K562 (cell line): Measurements from ENCODE around the gene LAP3. TPM values are rescaled to one million over a fixed set of nuclear protein-coding genes. Genes with fewer than 3 reads are reported as not detected.

ENCODE experiments used
- CHD7 ChIP-seq: fragments of 200-600 bp; sonication (generic); IDR thresholded peaks from one replicate; pipeline ENCODE4 v1.6.1; 2012; ENCODE audit warnings: mild to moderate bottlenecking, low read depth, low read length, inconsistent platforms
- ELF2 ChIP-seq: fragments of 250-450 bp; sonication (Bioruptor Pico); IDR thresholded peaks from 2 replicates; pipeline ENCODE4 v1.5.0; 2021; ENCODE audit warnings: mild to moderate bottlenecking
- FOXJ2 ChIP-seq: fragments of 200-800 bp; sonication (Bioruptor generic); IDR thresholded peaks from 2 replicates; pipeline ENCODE4 v1.6.1; 2016; ENCODE audit warnings: missing genetic modification characterization, missing compliant biosample characterization
- MCM2 ChIP-seq: fragments of 450-650 bp; IDR thresholded peaks from 2 replicates; pipeline ENCODE4 v1.6.1; 2017; ENCODE audit warnings: low read depth, mild to moderate bottlenecking
- ZNF24 ChIP-seq: fragments of 450-650 bp; IDR thresholded peaks from 2 replicates; pipeline ENCODE4 v1.6.1; 2016
- ZNF316 ChIP-seq: fragments of 450-650 bp; IDR thresholded peaks from 2 replicates; pipeline ENCODE4 v1.6.1; 2016
- ZZZ3 ChIP-seq: fragments of 450-650 bp; IDR thresholded peaks from 2 replicates; pipeline ENCODE4 v1.6.1; 2016; ENCODE audit warnings: antibody characterized with exemption, mild to moderate bottlenecking, moderate library complexity
- polyA plus RNA-seq, 8 experiments: library from polyadenylated mRNA; depleted of rRNA in 4 of 8; stranded (reverse) in 5 of 8; unstranded in 3 of 8; fragments of >200 nt; fragmentation: Nextera tagmentation in 2 of 8; fragmentation: Illumina TruSeq in 1 of 8; extraction: Ambion mirVana in 2 of 8; extraction: Trizol in 1 of 8; gene quantifications; 2 replicates each; pipeline versions ENCODE4 v1.2.1 to v1.2.3, GENCODE V29; 2011 to 2014; ENCODE audit warnings: inconsistent platforms in 1 of 8, missing spikeins in 1 of 8
- total RNA-seq, 7 experiments: library from RNA; depleted of rRNA in 6 of 7; stranded (reverse); fragments of >200 nt in 6 of 7; fragmentation: Illumina TruSeq in 2 of 7; extraction: Trizol in 2 of 7; gene quantifications; 2 replicates each; pipeline versions ENCODE4 v1.2.1 to v1.2.3, GENCODE V29; 2011 to 2021; ENCODE audit warnings: low replicate concordance in 1 of 7
- TF ChIP-seq, protein P1 (sequence below): fragments of 150-350 bp; conservative IDR thresholded peaks from 2 replicates; pipeline ENCODE4 v1.6.1; 2014; ENCODE audit warnings: low read length

Gene LAP3
- total and polyA plus RNA-seq, 9 of the 15 experiments (the other 6 are each of a cell fraction or from before 2014, with no cell fraction given) = 82.3 to 170 (median 107) TPM

- no peak for TF ChIP-seq CHD7
- TF ChIP-seq ZNF316 = no peak
- no peak for TF ChIP-seq FOXJ2 (tag)
- no peak for TF ChIP-seq ZZZ3
- no peak for TF ChIP-seq MCM2
- no peak for TF ChIP-seq ELF2 (CRISPR knock-in tag)
- no peak for TF ChIP-seq ZNF24
- TF ChIP-seq, protein P1, sequence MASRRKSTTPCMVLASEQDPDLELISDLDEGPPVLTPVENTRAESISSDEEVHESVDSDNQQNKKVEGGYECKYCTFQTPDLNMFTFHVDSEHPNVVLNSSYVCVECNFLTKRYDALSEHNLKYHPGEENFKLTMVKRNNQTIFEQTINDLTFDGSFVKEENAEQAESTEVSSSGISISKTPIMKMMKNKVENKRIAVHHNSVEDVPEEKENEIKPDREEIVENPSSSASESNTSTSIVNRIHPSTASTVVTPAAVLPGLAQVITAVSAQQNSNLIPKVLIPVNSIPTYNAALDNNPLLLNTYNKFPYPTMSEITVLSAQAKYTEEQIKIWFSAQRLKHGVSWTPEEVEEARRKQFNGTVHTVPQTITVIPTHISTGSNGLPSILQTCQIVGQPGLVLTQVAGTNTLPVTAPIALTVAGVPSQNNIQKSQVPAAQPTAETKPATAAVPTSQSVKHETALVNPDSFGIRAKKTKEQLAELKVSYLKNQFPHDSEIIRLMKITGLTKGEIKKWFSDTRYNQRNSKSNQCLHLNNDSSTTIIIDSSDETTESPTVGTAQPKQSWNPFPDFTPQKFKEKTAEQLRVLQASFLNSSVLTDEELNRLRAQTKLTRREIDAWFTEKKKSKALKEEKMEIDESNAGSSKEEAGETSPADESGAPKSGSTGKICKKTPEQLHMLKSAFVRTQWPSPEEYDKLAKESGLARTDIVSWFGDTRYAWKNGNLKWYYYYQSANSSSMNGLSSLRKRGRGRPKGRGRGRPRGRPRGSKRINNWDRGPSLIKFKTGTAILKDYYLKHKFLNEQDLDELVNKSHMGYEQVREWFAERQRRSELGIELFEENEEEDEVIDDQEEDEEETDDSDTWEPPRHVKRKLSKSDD = no peak
Measured at GRCh38 chr4:17554568-17554967, 22.4 kb upstream of the LAP3 start (continued).
